B cell (primary cell): ENCODE results near the gene TNIK. TPM values are rescaled to one million over a fixed set of nuclear protein-coding genes. Genes with fewer than 3 reads are reported as not detected.
"Not testable (repeated sequence)": the region's sequence is repeated elsewhere in the genome, so short reads cannot be mapped to it uniquely, and the experiment has no call there.

Experiments used
- ATAC-seq: fragments of 200-7000 bp; cut with Tn5 transposase; one replicate; pipeline ENCODE4 v1.10.0; 2021; ENCODE audit warnings: low read depth, mild to moderate bottlenecking, moderate number of reproducible peaks, moderate library complexity
- CTCF ChIA-PET: fragments of 350-600 bp; sonication (Branson Sonifier 250); formaldehyde crosslinking; loops from one replicate; lab custom pipeline; 2021; ENCODE audit warnings: antibody characterized with exemption, inconsistent platforms; lab: Charles Lee
- POLR2A ChIA-PET: fragments of 350-600 bp; sonication (Branson Sonifier 250); formaldehyde crosslinking; loops from one replicate; lab custom pipeline; 2021; ENCODE audit warnings: antibody characterized with exemption; lab: Charles Lee
- DNase-seq: peaks from one replicate; pipeline ENCODE4 v3.0.0; 2013
- H2AFZ ChIP-seq: 2 replicates; pipeline ENCODE4 v1.6.1; 2012; ENCODE audit warnings: mild to moderate bottlenecking, low read depth, low read length; ENCODE audit not compliant: insufficient read depth, poor library complexity, severe bottlenecking
- H3K27ac ChIP-seq, 2 donors: 1 replicate in 1 of 2; 2 replicates in 1 of 2; pipeline ENCODE4 v1.5.1; 2012 to 2013; ENCODE audit warnings: low read length in 2 of 2, mild to moderate bottlenecking in 2 of 2, moderate library complexity in 1 of 2
- H3K27me3 ChIP-seq, 4 experiments: fragments of 200-600 bp in 1 of 4; sonication (generic) in 1 of 4; replicated peaks in 1 of 4; 1 replicate in 2 of 4; 2 replicates in 2 of 4; pipeline versions ENCODE4 v1.6.1 to v1.7.0; 2013 to 2016; ENCODE audit warnings: low read length in 3 of 4, mild to moderate bottlenecking in 2 of 4, mixed read lengths in 1 of 4, moderate library complexity in 1 of 4; ENCODE audit not compliant: insufficient read depth in 4 of 4, control insufficient read depth in 3 of 4; ENCODE audit errors: control extremely low read depth in 1 of 4
- H3K36me3 ChIP-seq, 2 experiments: replicated peaks in 1 of 2; 1 replicate in 1 of 2; 2 replicates in 1 of 2; pipeline versions ENCODE4 v1.6.1 to v1.7.1; 2013; ENCODE audit warnings: low read length in 1 of 2; ENCODE audit not compliant: insufficient read depth in 2 of 2, control insufficient read depth in 1 of 2; ENCODE audit errors: control extremely low read depth in 1 of 2, extremely low read depth in 1 of 2
- H3K4me1 ChIP-seq, 2 donors: fragments of 200-600 bp in 1 of 2; sonication (generic) in 1 of 2; 1 replicate in 1 of 2; 2 replicates in 1 of 2; pipeline versions ENCODE4 v1.5.1 to v1.6.1; 2013 to 2017; ENCODE audit warnings: low read length in 2 of 2; ENCODE audit not compliant: control insufficient read depth in 2 of 2, insufficient read depth in 2 of 2
- H3K4me2 ChIP-seq: replicated peaks from 2 replicates; pipeline ENCODE3; 2012; ENCODE audit warnings: mild to moderate bottlenecking, low read depth, low read length; ENCODE audit not compliant: poor library complexity, severe bottlenecking
- H3K4me3 ChIP-seq, 5 experiments: fragments of 200-600 bp in 1 of 5; sonication (generic) in 1 of 5; 1 replicate in 3 of 5; 2 replicates in 2 of 5; pipeline versions ENCODE4 v1.5.1 to v1.7.0; 2011 to 2016; ENCODE audit warnings: low read length in 4 of 5, mild to moderate bottlenecking in 4 of 5, low read depth in 2 of 5, control low read depth in 1 of 5, moderate library complexity in 1 of 5; ENCODE audit not compliant: insufficient read depth in 1 of 5; ENCODE audit errors: control extremely low read depth in 1 of 5, extremely low read depth in 1 of 5
- H3K79me2 ChIP-seq: fragments of 200-600 bp; sonication (generic); one replicate; pipeline ENCODE4 v1.6.0; 2016; ENCODE audit warnings: low read length; ENCODE audit not compliant: control insufficient read depth, insufficient read depth
- H3K9ac ChIP-seq: fragments of 200-600 bp; sonication (generic); 2 replicates; pipeline ENCODE4 v1.6.1; 2017; ENCODE audit warnings: mild to moderate bottlenecking, low read length, moderate library complexity
- H3K9me3 ChIP-seq, 3 donors: one replicate each; pipeline versions ENCODE4 v1.6.1 to v1.7.1; 2013; ENCODE audit warnings: low read length in 2 of 3; ENCODE audit not compliant: control insufficient read depth in 2 of 3, insufficient read depth in 1 of 3; ENCODE audit errors: control extremely low read depth in 1 of 3
- H4K20me1 ChIP-seq: 2 replicates; pipeline ENCODE4 v1.6.0; 2012; ENCODE audit warnings: mild to moderate bottlenecking, low read length; ENCODE audit not compliant: insufficient read depth, control insufficient read depth, poor library complexity, severe bottlenecking
- H3K27ac Mint-ChIP-seq: one replicate; pipeline ENCODE4 v1.8.0; 2021; ENCODE audit warnings: mixed read lengths
- H3K27me3 Mint-ChIP-seq: one replicate; pipeline ENCODE4 v1.8.0; 2021; ENCODE audit warnings: mixed read lengths
- H3K4me1 Mint-ChIP-seq: one replicate; pipeline ENCODE4 v1.8.0; 2021; ENCODE audit warnings: mixed read lengths
- H3K4me3 Mint-ChIP-seq: one replicate; pipeline ENCODE4 v1.8.0; 2021; ENCODE audit warnings: mixed read lengths
- H3K9me3 Mint-ChIP-seq: one replicate; pipeline ENCODE4 v1.8.0; 2022; ENCODE audit warnings: mixed read lengths; ENCODE audit not compliant: insufficient read depth
- EZH2 ChIP-seq: IDR thresholded peaks from 2 replicates; pipeline ENCODE4 v1.6.1; 2012; ENCODE audit warnings: borderline replicate concordance, low read depth, mild to moderate bottlenecking, moderate library complexity, low read length; ENCODE audit not compliant: insufficient read depth, poor library complexity, severe bottlenecking
- WGBS: methylation state at CpG from one replicate; pipeline ENCODE4 v1.1.5; 2013; ENCODE audit warnings: missing lambda C conversion rate; ENCODE audit not compliant: insufficient coverage; 5-methylcytosine and 5-hydroxymethylcytosine counted together
- intact Hi-C: fragments of 100-400 bp; cut with micrococcal nuclease; formaldehyde crosslinking; loops from one replicate; pipeline ENCODE4 v1.10.0; 2022
- polyA plus RNA-seq: library from polyadenylated mRNA; depleted of rRNA; stranded (reverse); fragments of >200 nt; gene quantifications from 2 replicates; pipeline ENCODE4 v1.2.3, GENCODE V29; 2012
- total RNA-seq, 2 donors: library from RNA; stranded (reverse); fragments of 120-200 nt in 1 of 2; gene quantifications; 1 replicate in 1 of 2; 2 replicates in 1 of 2; pipeline versions ENCODE4 v1.2.3 to v1.2.4, GENCODE V29; 2013 to 2022
- TF ChIP-seq, protein P1 (sequence below): fragments of 200-600 bp; IDR thresholded peaks from one replicate; pipeline ENCODE4 v1.8.0; 2022; ENCODE audit warnings: antibody characterized with exemption, mild to moderate bottlenecking

TNIK gene
- total and polyA plus RNA-seq, 2 donors (not counting 1 experiment from before 2014, with no cell fraction given), result 0.66 to 7.7 TPM

DNA sequence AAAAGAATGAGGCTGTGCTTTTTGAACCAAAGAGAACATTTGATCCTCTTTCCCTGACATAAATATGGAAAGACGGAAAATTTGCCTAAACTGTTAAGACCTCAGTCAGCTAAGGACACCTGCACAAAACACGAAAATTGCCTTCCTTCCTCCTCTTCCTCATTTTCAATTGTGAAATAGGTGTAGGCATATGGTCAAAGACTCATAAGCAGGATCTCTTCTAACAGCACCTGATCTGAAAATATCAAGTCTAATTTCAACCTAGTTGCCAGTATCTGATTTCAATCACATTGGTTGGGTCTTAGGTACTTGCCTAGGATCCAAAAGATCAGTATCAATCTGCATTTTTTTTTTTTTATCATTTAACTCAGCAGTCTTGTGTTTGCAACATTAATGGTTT is 218.0 kb downstream of the TNIK start:
- no peak overlapping the region for H3K9ac ChIP-seq
- ChIA-PET CTCF (no interaction called here), POLR2A (no interaction called here)
- no peak overlapping the region for H3K4me2 ChIP-seq
- H4K20me1 ChIP-seq, result no peaks in the 10 kb centered on the region
- Mint-ChIP-seq H3K27ac (no peak overlapping the region), H3K27me3 (no peaks in the 10 kb centered on the region), H3K9me3 (no peaks in the 10 kb centered on the region), H3K4me3 (no peak overlapping the region), H3K4me1 (no peaks in the 10 kb centered on the region)
- TF ChIP-seq, protein P1, sequence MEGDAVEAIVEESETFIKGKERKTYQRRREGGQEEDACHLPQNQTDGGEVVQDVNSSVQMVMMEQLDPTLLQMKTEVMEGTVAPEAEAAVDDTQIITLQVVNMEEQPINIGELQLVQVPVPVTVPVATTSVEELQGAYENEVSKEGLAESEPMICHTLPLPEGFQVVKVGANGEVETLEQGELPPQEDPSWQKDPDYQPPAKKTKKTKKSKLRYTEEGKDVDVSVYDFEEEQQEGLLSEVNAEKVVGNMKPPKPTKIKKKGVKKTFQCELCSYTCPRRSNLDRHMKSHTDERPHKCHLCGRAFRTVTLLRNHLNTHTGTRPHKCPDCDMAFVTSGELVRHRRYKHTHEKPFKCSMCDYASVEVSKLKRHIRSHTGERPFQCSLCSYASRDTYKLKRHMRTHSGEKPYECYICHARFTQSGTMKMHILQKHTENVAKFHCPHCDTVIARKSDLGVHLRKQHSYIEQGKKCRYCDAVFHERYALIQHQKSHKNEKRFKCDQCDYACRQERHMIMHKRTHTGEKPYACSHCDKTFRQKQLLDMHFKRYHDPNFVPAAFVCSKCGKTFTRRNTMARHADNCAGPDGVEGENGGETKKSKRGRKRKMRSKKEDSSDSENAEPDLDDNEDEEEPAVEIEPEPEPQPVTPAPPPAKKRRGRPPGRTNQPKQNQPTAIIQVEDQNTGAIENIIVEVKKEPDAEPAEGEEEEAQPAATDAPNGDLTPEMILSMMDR, result no peak
- no peak for TF ChIP-seq EZH2
- peaks cover 0 to 3% (median 0%) of the 10 kb centered on the region in 3 donors for H3K9me3 ChIP-seq
- intact Hi-C loops, result no loop called here
- DNase-seq (no peak), ATAC-seq (no peak)
- H3K4me3 ChIP-seq, result no peak overlapping the region
- H3K27me3 ChIP-seq, result no peaks in the 10 kb centered on the region
- H3K79me2 ChIP-seq, result no peaks in the 10 kb centered on the region
- no peak overlapping the region for H3K27ac ChIP-seq
- WGBS, result no CpG with 5 or more reads among the region's 2 CpGs
- no peaks in the 10 kb centered on the region for H3K4me1 ChIP-seq
- no peak overlapping the region for H2AFZ ChIP-seq
- no peaks in the 10 kb centered on the region for H3K36me3 ChIP-seq

DNA sequence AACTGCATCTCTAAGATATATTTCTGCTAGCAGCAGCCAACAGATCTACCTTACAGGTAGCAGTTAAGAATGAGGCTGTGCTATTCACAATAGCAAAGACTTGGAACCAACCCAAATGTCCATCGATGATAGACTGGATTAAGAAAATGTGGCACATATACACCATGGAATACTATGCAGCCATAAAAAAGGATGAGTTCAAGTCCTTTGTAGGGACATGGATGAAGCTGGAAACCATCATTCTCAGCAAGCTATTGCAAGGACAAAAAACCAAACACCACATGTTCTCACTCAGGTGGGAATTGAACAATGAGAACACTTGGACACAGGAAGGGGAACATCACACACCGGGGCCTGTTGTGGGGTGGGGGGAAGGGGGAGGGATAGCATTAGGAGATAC is 218.6 kb downstream of the TNIK start:
- H3K4me2 ChIP-seq, H3K9ac ChIP-seq, intact Hi-C loops, H3K4me1 Mint-ChIP-seq, H2AFZ ChIP-seq, ATAC-seq, H3K4me1 ChIP-seq, POLR2A ChIA-PET, H3K36me3 ChIP-seq, H3K4me3 Mint-ChIP-seq, H3K4me3 ChIP-seq, H3K9me3 ChIP-seq, H3K27me3 ChIP-seq, DNase-seq, H3K27me3 Mint-ChIP-seq, H4K20me1 ChIP-seq, H3K9me3 Mint-ChIP-seq, CTCF ChIA-PET, H3K79me2 ChIP-seq, H3K27ac ChIP-seq, H3K27ac Mint-ChIP-seq: not testable (repeated sequence)
- no CpG with 5 or more reads among the region's 2 CpGs for WGBS
